Activated CD4-positive, alpha-beta T cell treated with anti-CD3 and anti-CD28 coated beads, Interleukin-2, Interleukin-6, amounts not matched to agents 100 ng/mL and 50 ng/mL, durations not matched to agents 16 hours and 8 hours (primary cell): Measurements from ENCODE around the gene PFKFB1.
A peak's percentile ranks its signal among the peaks of the same experiment; 100 is the strongest.

Experiments
- DNase-seq: peaks from one replicate; pipeline ENCODE4 v3.0.0-alpha.2; 2020

The PFKFB1 gene

DNA sequence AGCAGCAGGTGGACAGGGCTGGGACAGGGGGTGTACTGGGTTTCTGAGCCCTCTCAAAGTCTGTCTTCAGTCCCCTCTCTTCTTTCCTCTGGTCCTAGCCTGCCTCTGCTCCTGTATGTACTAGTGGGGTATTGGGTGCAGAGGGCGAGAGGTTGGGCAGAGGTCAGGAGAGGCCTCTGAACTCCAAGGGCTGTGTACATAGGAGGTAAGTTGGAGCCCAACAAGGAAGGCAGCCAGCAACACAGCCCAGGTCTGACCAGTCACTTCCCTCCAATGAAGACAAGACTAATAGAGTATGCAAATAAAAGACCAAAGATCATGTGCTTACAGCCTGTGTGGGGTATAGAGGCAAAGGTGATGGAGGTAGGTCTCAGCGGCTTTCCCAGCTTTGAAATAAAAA is at the start of gene PFKFB1:
Gene PFKFB1, minus strand, starts transcription at position 90 of the 400 bp plus-strand sequence. CDS start 181 bp downstream, outside the sequence.
- no peak for DNase-seq

DNA sequence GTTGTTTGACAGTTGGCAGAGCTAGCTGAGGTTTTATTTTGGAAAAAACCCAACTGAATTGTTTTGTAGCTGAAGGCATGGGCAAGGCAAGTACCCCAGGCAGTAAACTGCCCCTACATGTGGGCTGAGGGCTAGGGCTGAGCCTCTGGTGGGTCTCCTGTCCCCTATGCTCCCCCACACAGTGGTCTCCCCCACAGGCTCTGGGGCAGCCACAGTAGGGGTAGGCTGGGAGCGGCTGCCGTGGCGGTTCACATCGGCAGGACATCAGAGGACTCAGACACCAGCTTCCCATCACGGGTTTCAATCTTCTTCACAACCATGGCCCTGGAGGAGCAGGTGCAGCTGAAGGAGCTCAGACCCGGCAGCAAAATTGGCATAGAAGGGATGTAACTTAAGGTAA is 47.5 kb upstream of the PFKFB1 start:
- no peak for DNase-seq

DNA sequence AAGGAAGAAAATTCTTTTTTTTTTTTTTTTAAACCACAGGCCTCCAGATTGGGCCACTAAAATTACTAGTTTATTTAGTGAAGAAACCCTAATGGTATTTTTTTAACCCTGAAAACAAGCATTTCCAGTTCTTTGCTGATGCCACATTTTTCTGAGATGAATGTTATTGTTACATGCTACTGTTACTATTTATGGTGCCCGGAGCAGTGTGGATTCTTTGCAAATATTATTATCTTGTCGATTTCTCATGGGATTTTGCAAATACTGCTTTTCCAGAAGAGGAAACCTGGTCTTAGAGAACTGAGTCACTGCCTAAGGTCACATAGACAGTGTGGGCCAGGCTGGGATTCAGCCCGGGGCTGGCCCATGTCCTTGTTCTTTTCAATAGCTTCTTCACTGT is 45.5 kb upstream of the PFKFB1 start:
- DNase-seq, result no peak

DNA sequence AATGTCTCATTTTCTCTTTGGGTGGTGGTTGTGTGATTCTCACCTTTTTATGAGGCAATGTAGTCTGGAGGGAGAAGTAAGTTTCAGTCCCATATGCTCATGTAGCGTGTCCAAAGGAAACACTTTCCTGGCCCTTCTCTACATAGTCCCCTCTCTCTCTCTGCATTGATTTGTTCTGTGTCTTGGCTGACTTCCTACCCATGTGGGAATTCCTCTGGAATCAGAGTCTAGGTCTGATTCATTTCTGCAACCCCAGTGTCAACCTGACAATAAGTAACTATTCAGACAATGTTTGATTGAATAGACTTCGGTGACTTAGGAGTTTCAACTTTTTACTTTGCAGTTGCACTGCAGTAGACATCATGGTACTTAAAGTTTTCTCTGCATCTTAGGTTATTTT is 39.4 kb upstream of the PFKFB1 start:
- DNase-seq, result no peak

DNA sequence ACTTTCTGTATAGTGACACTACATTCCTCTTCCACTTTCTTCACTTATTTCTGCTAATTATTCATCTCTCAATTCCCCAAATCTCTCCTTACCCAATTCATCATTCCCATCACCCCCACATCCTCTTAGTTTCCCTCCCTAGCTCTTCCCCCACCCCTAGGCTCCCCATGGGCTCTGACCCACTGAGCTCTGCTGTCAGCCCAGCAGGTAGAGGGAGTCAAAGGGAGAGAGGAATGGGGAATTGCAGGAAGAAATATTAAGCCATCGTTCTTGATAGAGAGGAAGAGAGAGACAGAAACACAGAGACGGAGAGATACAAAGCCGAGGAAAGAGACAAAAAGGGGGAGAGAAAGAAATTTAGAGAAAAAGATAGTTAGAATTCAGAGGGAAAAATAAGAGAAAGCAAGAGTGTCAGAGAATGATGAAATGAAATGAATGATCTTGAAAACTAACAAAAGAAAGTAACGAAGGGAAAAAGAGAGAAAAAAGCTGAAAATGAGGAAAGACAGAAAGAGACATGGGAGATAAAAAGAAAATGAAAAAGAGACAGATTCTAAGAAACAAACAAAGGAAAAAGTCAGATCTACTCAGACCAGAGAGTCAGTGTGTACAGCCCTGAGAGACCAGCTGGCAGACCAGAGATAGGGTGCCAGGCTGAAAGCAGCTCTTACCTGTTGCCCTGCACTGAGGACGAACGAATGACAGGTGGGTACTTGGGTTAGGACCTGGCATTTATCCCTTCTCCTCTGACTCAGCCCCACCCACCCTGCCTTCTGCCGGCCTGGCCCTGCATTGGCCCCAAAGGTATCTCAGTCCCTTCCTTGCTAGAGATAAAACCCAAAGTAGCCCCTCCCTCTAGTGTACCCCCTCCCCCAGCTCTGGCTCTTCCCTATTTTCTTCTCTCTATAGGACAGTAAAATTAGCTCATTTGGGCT is 36.5 kb upstream of the PFKFB1 start, which contains the start of gene ALAS2:
Gene ALAS2, minus strand, starts transcription at position 707 of the 935 bp plus-strand sequence. CDS start 4,977 bp downstream, outside the sequence.
- DNase-seq, result no peak

DNA sequence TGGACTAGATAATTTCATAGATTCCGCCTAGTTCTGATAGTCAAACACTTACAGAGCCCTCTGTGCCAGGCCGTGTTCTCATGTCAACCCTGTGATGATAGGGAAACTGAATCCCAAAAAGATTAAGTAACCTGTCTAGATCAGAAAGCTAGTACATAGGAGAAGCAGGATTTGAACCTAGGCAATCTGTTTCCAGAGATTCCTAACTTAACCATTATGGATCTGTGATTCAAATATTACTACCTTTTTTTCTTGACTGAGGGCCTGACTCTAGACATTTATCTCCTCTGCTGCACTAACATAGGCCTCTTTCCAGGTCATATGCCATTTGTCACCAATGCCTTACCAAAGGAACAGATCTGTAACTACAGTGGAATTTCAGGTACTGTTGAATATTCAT is 35.3 kb upstream of the PFKFB1 start:
- DNase-seq, result no peak

DNA sequence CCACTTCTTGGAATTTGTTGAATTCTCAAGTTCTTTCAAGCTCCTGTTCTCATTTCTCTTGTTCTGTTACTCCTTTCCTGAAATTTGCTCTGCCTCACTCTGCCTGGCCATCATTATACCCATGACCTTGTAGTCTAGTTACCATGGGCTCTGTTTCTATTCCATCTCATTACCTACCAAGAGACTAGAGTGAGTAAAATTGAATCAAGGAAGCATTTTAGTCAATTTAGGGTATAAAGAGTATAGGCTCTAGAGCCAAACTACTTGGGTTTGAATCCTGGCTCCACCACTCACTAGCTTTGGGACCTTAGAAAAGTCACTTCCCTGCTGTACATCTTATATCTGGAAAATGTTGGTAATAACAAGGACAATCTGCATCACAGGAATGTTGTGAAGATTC is 34.6 kb upstream of the PFKFB1 start:
- DNase-seq, result no peak

DNA sequence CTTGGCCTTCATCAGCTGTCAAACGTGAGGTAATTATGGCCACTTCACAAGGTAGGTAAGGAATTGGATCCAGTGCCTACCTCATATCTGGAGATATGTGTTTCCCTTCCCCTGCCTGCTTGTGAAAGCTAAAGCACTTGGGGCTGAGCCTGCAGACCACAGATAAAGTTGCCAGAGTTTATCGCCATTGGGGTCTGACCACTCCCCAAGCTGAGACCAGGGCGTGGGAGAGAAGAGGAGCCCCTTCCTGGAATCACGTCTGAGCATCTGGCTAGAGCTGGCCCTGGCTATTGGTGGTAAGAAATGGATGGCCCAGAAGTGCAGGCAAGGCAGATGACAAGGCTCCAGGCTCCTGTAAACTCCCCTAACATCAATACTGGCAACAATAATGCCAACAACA is 34.1 kb upstream of the PFKFB1 start:
- DNase-seq, result no peak

DNA sequence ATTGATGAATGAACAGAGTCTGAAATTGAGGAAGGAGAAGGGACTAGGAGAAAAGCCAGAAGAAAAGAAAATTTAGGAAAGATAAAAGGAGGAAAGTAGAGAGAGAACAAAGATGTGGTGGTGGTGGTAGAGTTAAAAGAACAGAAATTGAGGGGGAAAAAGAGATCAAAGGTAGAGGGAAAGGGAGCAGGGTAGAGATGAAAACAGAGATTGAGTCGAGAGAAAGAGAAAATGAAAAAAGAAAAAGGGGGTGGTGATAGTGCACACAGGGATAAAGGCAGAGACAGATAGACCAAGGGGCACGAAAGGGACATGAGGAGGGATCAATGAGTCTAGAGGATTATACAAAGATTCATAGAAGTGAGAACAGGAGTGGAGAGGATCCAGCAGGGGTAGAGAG is 32.9 kb upstream of the PFKFB1 start:
- no peak for DNase-seq

DNA sequence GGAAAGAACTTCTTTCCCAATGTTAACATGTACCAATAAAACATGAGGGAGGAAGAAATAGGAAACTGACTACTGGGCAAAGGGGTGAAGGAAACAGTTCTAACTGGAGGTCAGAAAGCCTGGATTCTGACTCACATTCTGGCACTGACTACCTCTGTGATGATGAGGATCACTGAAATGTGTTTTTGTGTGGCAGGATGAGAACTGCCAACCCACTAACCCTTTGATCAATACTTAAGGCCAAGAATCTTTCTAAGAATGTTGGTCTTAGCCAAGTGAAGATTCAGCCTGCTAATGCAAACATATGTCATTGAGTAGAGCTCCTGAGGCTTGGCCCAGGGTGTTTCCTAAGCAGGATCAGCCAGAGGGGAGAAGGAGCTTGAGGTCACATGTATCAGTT is 32.2 kb upstream of the PFKFB1 start:
- DNase-seq, result no peak

DNA sequence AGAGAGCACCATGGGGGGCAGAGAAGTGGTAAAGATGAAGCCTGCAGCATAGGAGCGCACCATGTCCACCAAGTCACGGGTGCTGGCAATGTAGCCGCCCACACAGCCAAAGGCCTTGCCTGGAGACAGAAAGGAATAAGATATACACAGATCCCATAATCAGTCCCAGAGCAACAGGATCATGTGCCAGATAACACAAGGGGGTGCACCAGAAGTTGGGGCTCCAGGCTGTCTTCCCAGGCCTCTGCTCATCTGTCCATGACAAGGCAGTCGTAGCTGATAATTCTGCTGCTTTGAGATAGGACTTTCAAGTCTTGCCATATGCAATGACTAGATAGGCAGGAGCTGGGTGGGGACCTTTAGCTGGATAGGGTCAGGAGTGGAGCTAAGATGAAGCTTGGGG is 20.9 kb upstream of the PFKFB1 start:
- no peak for DNase-seq

DNA sequence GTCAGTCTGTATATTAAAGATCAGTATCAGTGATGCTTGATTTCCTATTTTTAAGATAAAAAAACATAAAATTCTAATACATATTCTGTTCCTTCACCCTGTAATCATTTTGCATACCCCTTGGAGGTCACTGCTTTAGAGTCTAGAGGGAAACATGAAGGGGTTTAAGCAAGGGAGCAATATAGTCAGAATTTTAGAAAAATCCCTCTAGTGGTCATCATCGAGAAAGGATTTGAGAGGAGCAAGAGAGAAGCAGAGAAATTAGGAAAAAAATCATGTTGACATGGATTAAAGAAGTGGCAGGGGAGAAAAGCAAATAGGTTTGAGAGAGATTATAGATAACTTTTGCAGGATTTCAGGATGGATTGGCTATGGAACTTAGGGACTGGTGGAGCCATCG is 17.3 kb upstream of the PFKFB1 start:
- DNase-seq, result no peak

DNA sequence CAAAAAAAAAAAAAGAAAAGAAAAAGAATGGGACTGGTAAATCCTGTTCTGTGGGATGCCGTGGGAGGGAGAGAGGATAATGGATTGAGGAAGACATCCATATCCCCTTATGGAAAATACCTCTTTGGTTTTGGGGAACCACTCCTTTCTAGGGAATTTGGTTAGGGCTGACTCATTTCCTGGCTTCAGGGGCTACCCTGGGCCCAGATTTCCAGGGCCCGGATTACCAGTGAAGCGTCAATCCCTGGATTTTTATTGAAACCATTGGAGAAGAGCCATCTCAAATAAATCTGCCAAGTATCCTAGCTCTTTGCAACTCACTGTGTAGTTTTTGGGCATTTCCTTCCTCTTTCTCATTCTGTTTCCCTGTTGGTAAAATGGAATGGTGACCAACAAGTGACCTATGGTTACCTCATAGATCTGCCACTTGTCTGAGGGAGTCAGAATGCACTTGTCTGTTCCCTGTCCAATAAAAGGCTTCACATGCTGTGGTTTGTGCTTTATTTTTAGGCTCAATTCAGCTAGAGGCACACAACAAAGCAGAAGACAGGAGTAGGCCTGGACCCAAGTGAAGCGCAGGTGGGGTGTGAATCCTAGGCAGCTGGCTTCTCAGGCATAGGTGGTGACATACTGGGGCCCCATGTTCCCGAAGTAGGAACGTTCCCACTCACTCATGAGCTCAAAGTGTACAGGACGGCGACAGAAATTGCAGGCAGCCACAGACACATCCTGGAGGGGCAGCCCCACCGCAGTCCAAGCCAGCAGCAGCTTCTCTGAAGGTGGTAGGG is 14.8 kb upstream of the PFKFB1 start:
- no peak for DNase-seq

DNA sequence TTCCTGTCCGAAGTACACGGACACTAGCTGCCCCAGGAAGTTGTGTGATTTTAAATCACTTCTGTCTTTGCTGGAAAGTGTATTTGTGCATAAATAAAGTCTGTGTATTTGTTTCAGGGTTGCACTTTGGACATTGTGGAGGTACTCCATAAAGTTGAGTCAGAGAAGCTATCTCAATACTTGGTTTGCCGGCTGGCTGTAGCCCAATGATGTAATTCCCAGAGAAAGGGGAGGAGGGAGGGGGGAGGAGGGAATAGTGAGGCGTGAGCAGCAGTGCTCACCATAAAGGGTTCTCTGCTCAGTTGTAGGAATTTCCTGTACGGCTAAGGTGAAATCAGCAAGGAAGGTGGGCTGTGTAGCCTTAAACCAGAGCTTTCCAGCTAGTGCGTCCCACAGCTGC is 13.7 kb upstream of the PFKFB1 start:
- DNase-seq, result no peak

DNA sequence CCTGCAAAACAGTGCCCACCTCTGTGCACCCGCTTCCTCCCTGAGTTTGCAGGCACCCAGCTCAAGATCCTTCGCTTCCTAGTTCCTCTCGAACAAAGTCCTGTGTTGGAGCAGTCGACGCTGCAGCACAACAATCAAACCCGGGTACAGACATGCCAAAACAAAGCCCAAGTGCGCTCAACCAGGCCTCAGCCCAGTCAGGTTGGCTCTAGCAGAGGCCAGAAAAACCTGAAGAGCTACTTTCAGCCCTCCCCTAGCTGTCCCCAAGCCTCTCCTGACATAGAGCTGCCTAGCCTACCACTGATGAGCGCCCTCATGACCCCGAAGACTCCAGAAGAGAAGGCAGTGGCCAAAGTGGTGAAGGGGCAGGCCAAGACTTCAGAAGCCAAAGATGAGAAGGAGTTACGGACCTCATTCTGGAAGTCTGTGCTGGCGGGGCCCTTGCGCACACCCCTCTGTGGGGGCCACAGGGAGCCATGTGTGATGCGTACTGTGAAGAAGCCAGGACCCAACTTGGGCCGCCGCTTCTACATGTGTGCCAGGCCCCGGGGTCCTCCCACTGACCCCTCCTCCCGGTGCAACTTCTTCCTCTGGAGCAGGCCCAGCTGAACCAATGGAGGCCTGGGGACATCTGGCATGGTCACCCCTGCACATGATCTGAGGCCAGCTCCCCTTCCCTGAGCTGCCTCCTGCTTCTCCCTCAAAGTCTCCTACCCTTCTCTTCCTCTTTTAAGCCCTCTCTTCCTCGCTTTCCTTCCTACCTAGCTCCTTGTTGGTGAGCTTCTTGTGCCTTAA is 13.0 kb upstream of the PFKFB1 start:
- DNase-seq, result no peak

DNA sequence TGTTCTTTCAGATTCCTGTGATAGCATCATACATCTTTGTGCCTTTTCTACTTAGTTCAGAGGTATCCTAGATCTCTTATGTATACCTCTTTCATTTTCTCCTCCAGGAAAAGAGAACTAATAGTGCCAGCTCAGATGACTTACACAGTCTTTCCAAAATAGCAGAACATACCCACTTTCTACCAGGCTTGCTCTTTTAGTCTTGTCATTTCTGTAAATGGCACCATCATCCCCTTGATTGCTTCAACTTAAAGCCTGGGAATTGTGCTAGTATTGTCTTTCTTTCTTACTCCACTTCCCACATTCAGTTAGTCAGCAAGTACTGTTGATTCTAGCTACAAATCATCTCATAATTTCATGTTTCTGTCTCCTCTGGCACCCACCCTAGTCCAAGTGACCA is 11.3 kb upstream of the PFKFB1 start:
- DNase-seq, result no peak

DNA sequence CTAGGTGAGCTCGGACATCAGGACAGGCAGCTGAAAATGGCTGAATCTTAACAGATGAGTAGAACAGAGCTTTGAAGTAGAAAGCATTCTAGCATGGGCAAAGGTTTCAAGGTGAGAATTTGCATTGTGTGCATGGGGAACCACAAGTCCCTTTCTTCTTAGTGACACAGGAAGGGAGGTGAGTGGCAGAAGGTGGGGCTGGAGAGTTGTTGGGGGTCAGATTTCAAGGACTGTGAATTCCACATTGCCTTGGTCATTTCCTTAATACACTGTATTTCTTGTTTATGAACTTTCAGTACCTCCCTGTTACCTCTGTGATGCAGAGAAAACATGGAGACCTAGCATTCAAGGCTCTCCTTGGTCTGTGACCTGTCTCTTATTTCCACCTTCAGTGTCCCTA is 10.2 kb upstream of the PFKFB1 start:
- DNase-seq, result no peak

DNA sequence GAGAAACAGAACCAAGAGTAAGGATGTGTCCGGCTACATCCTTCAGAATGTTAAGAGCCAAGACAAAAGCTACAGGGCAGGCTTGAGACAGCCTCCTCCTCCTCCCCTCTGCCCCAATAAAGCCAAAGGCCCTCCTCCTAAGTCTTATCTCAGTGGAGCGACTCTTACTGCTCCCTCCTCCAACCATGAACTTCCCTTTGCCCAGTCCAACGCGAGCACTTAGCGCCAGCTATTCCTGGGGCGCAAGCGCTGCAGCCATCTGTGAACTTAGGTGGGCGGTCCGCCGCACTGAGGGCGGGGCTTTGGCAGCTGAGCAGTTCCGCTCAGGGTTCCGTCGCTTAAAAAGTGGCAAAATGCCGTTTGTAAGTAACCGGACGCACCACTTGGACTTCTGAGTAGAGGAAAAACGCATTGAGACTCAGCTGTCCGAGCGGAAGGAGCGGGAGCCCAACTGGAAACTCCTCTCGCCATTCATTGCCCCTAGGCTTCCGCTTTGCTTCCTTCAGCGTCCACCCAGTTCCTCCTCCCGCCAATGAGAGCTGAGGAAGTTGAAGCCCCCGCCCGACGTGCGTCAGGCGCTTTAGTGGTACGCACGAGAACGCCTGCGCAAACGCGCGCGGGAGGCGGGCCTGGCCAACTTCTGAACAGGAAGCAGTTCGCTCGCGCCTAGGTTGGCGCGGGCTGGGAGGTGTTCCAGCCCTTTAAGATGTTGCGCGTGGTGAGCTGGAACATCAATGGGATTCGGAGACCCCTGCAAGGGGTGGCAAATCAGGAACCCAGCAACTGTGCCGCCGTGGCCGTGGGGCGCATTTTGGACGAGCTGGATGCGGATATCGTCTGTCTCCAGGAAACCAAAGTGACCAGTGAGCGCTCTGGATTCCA is 6.0 kb upstream of the PFKFB1 start, which contains the start of gene APEX2:
Gene APEX2, plus strand, starts transcription at position 647 of the 882 bp plus-strand sequence. Its CDS starts 60 bp downstream, at position 707.
- peak; percentile 90 for DNase-seq

DNA sequence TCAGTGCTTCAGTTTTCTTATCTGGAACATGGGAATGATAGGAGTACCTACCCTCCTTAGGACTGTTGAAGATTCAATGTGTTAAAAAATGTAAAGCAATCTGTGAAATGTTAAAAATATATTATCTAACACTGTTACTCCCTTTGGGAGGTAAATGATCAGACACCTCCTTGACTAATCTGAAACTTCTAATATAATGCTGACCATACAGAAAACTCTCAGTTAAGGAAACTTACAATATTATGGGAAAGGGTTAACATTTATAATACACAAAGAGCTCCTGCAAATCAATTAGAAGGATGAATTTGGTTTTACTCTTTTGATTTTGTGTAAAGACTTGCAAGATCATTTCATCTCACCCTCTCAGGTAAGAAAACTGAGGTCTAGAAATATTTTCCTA is 1.6 kb upstream of the PFKFB1 start:
- DNase-seq, result no peak

DNA sequence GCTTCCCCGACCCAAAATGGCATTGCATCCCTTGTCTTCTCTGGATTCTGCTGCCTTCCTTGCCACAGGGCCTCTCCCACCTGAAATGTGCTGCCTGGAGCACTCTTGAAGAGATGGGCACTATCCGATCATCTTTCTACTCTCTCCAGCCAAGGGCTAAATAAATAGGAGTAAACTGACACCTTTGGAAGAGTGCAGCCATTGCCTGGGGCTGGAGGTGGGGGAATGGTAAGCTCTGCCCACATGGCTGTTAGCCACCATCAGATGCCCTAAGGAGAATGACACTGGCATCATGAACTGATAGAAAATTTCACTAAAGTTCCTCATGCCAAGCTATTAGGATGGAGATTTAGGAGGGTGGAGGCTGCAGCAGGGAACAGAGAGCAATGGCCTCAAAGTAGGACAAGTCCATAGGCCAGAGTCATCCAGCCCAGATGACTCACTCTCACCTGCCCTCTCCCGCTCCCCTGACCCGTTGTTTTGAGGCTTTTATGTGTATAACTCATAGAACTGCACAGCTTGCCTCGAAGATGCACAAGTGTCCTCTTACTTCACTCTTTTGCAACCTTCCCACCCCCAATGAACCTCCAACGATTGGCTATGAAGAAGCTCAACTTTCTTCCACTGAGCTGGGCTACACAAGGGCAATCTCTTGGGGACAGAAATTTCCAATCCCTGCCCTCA is 822 bp upstream of the PFKFB1 start:
- no peak for DNase-seq

DNA sequence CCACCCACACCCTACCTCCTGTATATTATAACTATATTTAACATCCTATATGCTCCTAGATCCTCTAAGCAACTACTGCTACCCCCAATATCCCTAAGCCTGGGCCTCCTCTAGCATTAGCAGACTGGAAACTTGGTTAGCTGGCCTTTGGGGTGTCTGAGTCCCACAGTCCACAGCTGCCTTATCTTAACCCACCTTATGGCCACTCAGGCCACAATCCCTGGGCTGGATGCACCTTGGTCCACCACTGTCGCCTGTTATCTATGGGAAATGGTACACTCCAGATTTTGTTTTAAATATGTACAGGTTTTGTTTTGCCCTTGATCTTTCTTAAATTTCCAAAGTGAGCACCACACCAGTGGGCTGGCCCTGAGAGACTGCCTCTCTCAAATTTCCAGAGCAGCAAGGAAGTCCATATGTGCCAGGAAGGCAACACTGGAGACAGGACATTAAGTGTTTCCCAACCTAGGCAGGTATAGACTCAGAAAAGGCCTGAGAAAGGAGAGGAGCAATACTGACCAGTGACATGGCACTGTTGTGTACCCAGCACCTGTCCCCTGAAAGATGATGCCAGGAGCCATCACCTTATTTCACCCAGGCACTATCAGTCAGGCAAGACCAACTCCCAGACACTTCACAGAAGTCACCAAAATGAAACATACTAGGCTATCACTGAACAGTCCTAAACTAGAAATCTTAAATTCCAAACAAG is 921 bp downstream of the PFKFB1 start:
- DNase-seq, result no peak
